ENCODE results near the gene ACY1.

Gene ACY1

GRCh38 chr3:51946796-51947195, 36.5 kb upstream of the ACY1 start:
- no peak for DNase-seq

- no peak for DNase-seq
Measured at GRCh38 chr3:51947215-51947900, 36.0 kb upstream of the ACY1 start.

GRCh38 chr3:51948016-51948580, 35.2 kb upstream of the ACY1 start:
- DNase-seq = no peak

- DNase-seq = no peak
Measured at GRCh38 chr3:51949121-51949520, 34.2 kb upstream of the ACY1 start.

- no peak for DNase-seq
Measured at GRCh38 chr3:51950899-51951298, 32.4 kb upstream of the ACY1 start.

- no peak for DNase-seq
Measured at GRCh38 chr3:51953445-51953844, 29.9 kb upstream of the ACY1 start.

- no peak for DNase-seq
Measured at GRCh38 chr3:51954105-51954504, 29.2 kb upstream of the ACY1 start.

GRCh38 chr3:51954713-51955112, 28.6 kb upstream of the ACY1 start:
- DNase-seq = no peak

GRCh38 chr3:51955175-51955892, 28.0 kb upstream of the ACY1 start, which contains the start of gene GPR62:
TSS of gene GPR62 (plus strand) at chr3:51955381. CDS start at chr3:51955653, 272 bp downstream.
- no peak for DNase-seq

GRCh38 chr3:51955893-51956770, 27.2 kb upstream of the ACY1 start:
- peak in 2 of 4 experiments; percentile 11 to 32 for DNase-seq

- no peak for DNase-seq
Measured at GRCh38 chr3:51957520-51958205, 25.7 kb upstream of the ACY1 start.

GRCh38 chr3:51958603-51959521, 24.5 kb upstream of the ACY1 start:
- no peak for DNase-seq

- no peak for DNase-seq
Measured at GRCh38 chr3:51959651-51960050, 23.7 kb upstream of the ACY1 start.

- DNase-seq = no peak
Measured at GRCh38 chr3:51960386-51960785, 22.9 kb upstream of the ACY1 start.

GRCh38 chr3:51961011-51961410, 22.3 kb upstream of the ACY1 start:
- DNase-seq = no peak

GRCh38 chr3:51961602-51962569, 21.4 kb upstream of the ACY1 start:
- DNase-seq = no peak

GRCh38 chr3:51962854-51963530, 20.3 kb upstream of the ACY1 start:
- no peak for DNase-seq

- no peak for DNase-seq
Measured at GRCh38 chr3:51963951-51964451, 19.3 kb upstream of the ACY1 start.

GRCh38 chr3:51964521-51964920, 18.8 kb upstream of the ACY1 start:
- DNase-seq = no peak
